A549 treated with ZK216348 at 1 μM for 4 hours (cell line): Measurements from ENCODE around the gene RPL36. TPM values are rescaled to one million over a fixed set of nuclear protein-coding genes. Genes with fewer than 3 reads are reported as not detected.

Experiments
- total RNA-seq: library from RNA; stranded (reverse); fragments of 200-300 nt; extraction: Qiagen RNA extraction; gene quantifications from 5 replicates; pipeline ENCODE4 v1.2.3, GENCODE V29; 2022; ENCODE audit warnings: low read depth

RPL36 gene
- total RNA-seq = 676 to 817 TPM (median 781 TPM) in 5 replicates

GRCh38 chr19:5690125-5690954 is at the start of gene RPL36:
TSS of gene RPL36 (plus strand) at chr19:5690295. CDS start at chr19:5690508, 213 bp downstream.

GRCh38 chr19:5680437-5681368 is 9.4 kb upstream of the RPL36 start, which contains the start of the genes HSD11B1L and MICOS13:
TSS of gene HSD11B1L (plus strand) at chr19:5681027. CDS start at chr19:5684833, 3,806 bp downstream.
TSS of gene MICOS13 (minus strand) at chr19:5680516. CDS start at chr19:5680486, 30 bp downstream.

GRCh38 chr19:5719961-5720790 is 30.1 kb downstream of the RPL36 start, which contains the start of the genes CATSPERD and LONP1:
TSS of gene CATSPERD (plus strand) at chr19:5720637. CDS start at chr19:5720738, 101 bp downstream.
TSS of gene LONP1 (minus strand) at chr19:5720146. CDS start at chr19:5720132, 14 bp downstream.

Other genes starting within 250 kb of the RPL36 start
- not detected in 5 replicates for gene ZNRF4, start 234.9 kb upstream of the RPL36 start, total RNA-seq
- gene TINCR, start 122.3 kb upstream of the RPL36 start, total RNA-seq = 1.4 to 2.9 TPM (median 2.5 TPM) in 5 replicates
- gene SAFB2, start 67.5 kb upstream of the RPL36 start, total RNA-seq = 26.4 to 42.2 TPM (median 40.8 TPM) in 5 replicates
- gene SAFB, start 67.2 kb upstream of the RPL36 start, total RNA-seq = 49.2 to 62.7 TPM (median 58.9 TPM) in 5 replicates
- gene MICOS13, start 9.8 kb upstream of the RPL36 start, total RNA-seq = 40.6 to 69.2 TPM (median 63.8 TPM) in 5 replicates
- gene HSD11B1L, start 9.3 kb upstream of the RPL36 start, total RNA-seq = 4.3 to 5.0 TPM (median 4.6 TPM) in 5 replicates
- gene LONP1, start 29.9 kb downstream of the RPL36 start, total RNA-seq = 40.9 to 63.7 TPM (median 63.2 TPM) in 5 replicates
- gene CATSPERD, start 30.3 kb downstream of the RPL36 start, total RNA-seq = not detected in 5 replicates
- gene PRR22, start 94.5 kb downstream of the RPL36 start, total RNA-seq = 1.2 to 2.7 TPM (median 2.5 TPM) in 5 replicates
- 29.2 to 35.5 TPM (median 32.6 TPM) in 5 replicates for gene DUS3L, start 100.9 kb downstream of the RPL36 start, total RNA-seq
- 0.78 to 1.6 TPM (median 0.81 TPM) in 4 of 5 replicates, not detected in the other for gene NRTN, start 114.8 kb downstream of the RPL36 start, total RNA-seq
- not detected in 5 replicates for gene FUT6, start 149.4 kb downstream of the RPL36 start, total RNA-seq
- 0.12 TPM in 1 of 5 replicates, not detected in the others for gene FUT3, start 161.2 kb downstream of the RPL36 start, total RNA-seq
- not detected in 5 replicates for gene FUT5, start 180.2 kb downstream of the RPL36 start, total RNA-seq
- gene NDUFA11, start 213.5 kb downstream of the RPL36 start, total RNA-seq = 164 to 293 TPM (median 272 TPM) in 5 replicates
- gene VMAC, start 214.6 kb downstream of the RPL36 start, total RNA-seq = 0.34 to 0.65 TPM (median 0.52 TPM) in 5 replicates
- gene CAPS, start 224.0 kb downstream of the RPL36 start, total RNA-seq = 0.27 to 2.1 TPM (median 1.2 TPM) in 5 replicates